MV-4-11 (cell line): Measurements from ENCODE around the gene CTCF.
"Not testable (repeated sequence)": the region's sequence is repeated elsewhere in the genome, so short reads cannot be mapped to it uniquely, and the experiment has no call there.

ENCODE experiments used
- DNase-seq: peaks from one replicate; lab custom pipeline; 2025; lab: John Stamatoyannopoulos, UW

CTCF gene, protein sequence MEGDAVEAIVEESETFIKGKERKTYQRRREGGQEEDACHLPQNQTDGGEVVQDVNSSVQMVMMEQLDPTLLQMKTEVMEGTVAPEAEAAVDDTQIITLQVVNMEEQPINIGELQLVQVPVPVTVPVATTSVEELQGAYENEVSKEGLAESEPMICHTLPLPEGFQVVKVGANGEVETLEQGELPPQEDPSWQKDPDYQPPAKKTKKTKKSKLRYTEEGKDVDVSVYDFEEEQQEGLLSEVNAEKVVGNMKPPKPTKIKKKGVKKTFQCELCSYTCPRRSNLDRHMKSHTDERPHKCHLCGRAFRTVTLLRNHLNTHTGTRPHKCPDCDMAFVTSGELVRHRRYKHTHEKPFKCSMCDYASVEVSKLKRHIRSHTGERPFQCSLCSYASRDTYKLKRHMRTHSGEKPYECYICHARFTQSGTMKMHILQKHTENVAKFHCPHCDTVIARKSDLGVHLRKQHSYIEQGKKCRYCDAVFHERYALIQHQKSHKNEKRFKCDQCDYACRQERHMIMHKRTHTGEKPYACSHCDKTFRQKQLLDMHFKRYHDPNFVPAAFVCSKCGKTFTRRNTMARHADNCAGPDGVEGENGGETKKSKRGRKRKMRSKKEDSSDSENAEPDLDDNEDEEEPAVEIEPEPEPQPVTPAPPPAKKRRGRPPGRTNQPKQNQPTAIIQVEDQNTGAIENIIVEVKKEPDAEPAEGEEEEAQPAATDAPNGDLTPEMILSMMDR

DNA sequence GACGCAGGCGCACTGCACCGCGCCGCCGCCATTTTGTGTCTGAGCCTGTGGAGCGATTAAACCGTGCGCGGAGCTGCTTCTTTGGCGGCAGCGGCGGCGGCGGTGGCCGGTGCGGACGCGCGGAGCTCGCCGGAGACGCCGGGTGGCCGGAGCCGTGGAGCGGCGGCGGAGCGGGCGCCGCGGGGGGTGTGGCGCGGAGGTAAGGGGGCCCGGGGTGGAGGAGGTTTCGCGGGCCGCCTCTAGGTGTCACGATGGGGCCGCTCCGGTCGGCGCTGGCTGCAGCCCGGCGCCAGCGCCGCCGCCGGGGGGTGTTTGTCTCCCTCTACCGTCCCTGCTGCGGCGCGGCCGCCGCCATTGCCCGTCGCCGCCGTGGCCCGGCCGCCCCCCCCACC lies at the start of gene CTCF:
Gene CTCF, plus strand, starts transcription at position 1 of the 392 bp plus-strand sequence. CDS start 48,307 bp downstream, outside the sequence.
- peak; percentile 73 for DNase-seq

DNA sequence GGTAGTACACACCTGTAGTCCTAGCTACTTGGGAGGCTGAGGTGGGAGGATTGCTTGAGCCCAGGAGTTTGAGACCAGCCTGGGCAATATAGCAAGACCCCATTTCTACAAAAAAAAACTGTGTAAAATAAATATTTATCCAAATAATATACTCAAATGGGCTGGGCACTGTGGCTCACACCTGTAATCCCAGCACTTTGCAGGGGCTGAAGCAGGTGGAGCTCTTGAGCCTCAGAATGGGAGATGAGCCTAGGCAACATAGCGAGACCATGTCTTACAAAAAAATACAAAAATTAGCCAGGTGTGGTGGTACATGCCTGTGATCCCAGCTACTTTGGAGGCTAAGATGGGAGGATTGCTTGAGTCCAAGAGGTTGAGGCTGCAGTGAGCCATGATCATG lies 48.4 kb upstream of the CTCF start:
- DNase-seq = not testable (repeated sequence)

DNA sequence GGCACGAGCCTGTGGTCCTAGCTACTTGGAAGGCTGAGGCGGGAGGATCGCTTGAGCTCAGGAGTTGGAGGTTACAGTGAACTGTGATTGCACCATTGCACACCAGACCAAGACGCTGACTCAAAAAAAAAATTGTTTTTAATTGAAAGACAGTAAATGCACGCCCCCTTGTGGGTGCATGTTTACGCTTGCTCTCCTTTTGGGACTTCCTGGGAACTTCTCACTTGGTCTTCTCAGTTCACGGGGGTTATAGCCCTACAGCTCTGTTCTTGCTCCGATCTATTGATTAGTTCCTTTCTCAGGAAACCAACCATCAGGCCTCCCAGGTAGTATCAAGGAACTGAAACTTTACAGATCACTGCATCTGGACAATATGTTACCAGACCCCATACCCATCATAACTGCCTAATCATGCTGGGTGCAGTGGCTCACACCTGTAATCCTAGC lies 47.9 kb upstream of the CTCF start:
- peak; percentile 95 for DNase-seq

DNA sequence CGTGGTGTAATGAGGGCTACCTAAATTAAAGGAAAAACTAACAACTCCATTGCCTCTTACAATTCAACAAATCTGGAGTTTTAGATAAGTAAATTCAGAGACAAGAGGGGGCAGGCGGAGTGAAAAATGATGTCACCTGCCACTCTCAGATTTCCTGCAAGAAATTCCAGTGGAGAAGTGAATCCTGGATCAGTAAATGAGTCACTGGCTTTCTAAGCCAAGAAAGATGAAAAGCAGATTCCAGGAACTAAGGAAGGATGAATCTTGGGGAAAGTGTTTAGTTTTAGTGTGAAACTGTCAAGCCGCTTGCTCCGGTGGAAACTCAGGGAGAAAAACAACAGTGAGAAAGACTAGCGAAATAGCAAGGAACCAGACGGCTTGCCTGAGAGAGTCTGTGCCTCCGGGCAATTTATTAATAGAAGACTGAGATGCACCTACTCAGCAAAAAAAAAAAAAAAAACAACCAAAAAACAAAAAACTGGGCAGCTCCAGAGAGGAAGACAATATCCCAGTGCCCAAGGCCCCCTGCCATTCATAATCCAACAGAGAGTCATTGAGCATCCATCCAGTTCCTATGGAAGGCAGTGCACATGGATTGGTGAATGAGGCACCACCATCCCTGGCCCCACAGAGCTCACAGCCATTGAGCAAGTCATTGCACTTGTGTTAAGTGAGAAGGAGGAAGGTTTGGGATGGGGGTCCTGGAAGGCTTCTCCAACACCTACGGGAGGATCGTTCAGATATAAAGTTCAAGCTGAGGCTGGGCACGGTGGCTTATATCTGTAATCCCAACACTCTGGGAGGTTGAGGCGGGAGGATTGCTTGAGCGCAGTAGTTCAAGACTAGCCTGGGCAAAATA lies 45.8 kb upstream of the CTCF start:
- no peak for DNase-seq

DNA sequence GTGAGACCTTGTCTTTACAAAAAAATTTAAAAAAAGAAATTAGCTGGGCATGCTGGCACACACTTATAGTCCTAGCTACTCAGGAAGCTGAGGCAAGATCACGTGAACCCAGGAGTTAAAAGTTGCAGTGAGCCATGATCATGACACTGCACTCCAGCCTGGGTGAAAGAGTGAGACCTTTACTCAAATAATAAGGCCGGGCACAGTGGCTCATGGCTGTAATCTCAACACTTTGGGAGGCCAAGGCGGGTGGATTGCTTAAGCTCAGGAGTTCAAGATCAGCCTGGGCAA lies 45.2 kb upstream of the CTCF start:
- no peak for DNase-seq

DNA sequence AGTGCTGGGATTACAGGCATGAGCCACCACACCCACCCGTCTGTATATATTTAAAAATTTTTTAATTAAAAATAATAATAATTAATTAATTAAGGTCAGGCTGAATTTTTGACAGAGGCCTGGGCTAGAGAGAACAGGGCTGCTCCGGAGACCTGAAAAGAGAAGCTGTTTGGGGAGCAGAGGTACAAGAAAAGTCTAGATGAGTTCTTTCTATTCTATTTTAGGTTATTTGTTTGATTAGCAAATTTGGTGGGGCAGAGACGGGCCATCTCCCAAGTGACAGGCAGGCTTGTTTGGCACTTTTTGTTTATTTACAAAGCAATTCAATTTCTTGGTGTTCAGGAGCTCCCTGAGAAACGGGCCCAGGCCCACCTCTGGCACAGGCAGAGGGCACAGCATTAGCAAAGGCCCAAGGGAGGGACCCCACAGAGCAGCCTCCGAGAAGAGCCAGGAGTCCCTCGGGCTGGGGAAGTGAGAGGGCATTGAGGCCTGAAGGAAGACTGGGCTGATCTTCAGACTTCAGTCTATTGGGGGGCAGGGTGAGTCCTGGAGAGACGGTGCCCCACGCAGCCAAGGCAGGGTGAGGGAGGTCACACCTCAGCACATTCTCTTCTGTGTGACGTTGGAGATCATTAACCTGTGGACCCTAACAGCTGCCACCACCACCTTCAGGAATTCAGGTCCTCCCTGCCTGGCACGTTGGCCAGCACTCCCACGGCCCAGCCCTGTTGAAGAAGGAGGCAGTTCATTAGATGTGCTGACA lies 44.5 kb upstream of the CTCF start:
- no peak for DNase-seq

DNA sequence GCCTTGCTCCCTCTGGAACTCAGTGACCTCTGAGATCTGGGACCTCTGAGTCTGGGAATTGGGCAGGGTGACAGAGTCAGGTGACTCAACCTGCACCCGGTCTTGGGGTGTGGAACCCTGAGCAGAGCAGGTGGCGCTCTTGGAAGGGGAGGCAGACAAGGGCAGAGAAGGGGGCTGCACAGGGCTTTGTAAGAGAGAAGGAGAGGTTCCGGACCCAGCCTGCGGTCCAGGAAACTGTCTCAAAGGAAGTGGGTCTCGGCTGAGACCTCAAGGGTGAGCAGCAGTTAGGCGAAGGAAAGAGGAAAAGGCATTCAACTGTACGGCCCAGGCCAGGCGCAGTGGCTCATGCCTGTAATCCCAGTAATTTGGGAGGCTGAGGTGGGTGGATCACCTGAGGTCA lies 43.6 kb upstream of the CTCF start:
- no peak for DNase-seq

DNA sequence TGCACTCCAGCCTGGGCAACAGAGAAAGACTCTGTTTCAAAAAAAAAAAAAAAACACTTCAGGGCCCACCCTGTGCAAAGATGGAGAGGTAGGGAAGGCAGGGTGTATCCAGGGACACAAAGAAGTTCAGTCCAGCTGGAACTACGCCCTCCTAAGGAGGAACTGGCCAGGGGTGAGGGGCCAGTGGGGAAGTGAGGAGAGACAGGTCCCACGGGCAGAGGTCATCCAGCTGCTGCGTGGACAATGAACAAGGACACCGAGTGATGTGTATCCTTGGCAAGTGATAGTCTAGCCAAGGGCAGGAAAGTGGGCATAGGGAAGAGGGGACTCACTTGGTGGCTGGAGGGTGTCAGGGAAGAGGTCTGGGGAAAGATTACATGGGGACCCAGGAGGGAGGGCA lies 43.1 kb upstream of the CTCF start:
- no peak for DNase-seq

DNA sequence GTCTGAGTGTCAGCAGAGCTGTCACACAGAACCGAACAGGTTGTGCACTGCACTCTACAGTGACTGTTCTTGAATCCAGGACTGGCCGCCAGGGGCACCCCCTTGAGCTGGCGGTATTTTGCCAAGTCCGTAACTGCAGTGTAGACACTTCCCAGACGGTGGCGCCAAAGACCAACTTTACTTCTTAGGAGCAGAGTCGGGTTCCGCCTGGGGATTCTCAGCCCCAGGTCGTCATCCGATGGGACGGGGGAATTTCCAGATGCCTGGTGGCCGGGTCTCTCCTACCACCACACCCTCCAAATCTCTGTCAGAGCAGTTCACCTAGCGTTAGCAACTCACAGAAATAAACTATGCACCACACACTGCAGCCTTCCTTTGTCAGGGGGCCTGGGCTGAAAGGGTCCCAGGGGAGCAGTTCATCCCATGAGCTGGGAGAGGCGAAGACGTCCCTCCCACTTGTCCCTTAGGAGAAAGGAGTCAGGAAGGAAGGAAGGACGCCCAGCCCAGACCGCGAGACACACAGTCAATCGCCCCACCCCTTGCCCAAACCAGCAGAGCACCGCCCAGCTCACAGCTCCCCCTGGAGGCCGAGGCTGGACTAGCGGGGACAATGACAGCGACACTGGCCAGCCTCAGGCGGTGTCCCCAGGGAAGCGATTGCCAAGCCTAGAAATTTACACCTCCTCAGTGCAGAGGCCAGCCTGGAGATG lies 41.1 kb upstream of the CTCF start:
- DNase-seq = peak; percentile 95

DNA sequence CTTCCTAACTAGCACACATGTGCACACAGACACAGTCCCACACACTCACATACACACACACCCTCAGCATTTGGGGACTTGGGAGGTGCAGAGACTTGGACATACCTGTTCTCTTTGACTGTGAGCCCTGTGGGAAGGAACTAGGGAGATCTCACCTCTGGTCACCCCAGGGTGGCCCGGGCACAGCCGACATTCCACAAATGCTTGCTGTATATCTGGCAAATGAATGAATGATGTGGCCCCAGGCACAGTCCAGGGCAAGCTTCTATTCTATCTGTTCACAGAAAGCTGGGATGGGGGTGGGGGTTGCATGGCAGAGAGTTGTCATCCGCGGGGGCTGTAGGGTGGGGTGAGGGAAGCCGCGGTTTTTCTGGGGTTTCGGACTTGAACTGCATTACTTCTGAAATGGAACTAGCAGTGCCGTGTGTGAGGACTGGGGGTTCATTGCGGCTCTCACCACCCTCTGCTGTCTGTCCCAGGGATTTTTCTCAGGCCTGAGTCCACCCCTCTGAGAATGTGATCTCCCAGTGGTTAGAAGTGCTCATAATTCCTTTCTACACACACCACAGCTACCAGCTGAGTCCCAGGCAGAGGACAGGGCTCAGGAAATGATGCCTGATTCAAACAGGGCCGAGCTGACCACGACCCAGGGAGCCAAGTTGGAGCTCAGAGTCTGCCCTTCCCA lies 37.0 kb upstream of the CTCF start:
- DNase-seq = peak; percentile 75

DNA sequence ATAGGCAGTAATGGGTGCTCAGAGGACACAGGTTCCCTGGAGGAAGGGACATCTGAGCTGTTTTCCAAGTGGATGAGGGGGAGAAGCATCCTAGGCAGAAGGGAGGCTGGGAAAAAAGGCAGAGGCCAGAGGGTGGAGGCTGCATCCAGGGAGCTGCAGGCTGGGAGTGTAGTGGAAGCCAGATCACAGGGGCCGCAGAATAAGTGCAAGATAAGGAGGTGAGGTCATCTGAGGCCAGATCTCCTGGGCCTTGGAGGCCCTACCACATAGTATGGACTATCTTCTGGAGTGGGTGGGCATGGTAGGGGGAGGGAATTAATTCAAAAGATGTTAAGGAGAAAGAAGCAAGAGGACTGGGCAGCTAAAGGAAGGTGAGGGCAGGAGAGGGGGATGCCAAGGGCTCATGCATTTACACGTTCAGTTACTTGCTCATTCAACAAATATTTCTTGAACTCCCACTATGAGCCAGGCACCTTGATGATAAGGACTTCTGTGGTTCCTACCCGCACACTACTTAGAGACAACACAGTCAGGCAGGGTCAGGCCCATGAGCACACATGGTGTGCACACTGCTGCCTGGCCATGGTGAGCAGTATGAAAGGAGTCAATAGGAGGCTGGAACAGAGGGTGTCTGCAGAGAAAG lies 36.1 kb upstream of the CTCF start:
- no peak for DNase-seq

DNA sequence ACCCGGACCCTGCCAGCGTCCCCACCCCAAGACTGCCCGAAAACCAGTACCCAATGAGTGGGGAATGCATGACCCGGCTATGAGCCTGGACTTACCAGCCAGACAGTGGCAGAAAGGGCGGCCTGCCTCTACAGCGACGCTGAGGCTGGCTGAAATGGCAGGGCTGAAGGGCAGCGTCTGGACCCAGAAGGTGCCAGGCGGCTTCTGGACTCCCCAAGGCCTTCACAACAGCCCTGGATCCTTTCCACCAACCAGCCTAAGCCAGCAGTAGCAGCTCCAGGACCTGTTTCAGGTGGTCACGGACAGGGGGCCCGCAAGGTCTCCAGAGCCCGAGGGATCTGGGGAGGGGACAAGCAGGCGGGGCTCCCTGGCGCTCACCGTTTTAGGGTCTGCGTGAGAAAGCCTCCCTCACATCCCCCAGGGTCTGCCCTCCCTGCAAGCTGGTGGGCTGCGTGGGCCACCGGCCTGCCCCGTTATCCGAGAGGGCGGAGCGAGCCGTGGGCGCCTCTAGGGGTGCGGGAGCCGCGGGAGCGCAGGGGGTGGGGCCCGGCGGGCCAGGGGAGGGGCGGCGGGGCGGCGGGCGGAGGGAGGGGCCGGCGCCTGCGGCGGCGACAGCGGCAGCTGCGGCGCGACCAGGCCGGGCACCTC lies 34.0 kb upstream of the CTCF start, which contains the start of gene RIPOR1:
Gene RIPOR1, plus strand, starts transcription at position 608 of the 648 bp plus-strand sequence. CDS start 9,618 bp downstream, outside the sequence.
- DNase-seq = no peak

DNA sequence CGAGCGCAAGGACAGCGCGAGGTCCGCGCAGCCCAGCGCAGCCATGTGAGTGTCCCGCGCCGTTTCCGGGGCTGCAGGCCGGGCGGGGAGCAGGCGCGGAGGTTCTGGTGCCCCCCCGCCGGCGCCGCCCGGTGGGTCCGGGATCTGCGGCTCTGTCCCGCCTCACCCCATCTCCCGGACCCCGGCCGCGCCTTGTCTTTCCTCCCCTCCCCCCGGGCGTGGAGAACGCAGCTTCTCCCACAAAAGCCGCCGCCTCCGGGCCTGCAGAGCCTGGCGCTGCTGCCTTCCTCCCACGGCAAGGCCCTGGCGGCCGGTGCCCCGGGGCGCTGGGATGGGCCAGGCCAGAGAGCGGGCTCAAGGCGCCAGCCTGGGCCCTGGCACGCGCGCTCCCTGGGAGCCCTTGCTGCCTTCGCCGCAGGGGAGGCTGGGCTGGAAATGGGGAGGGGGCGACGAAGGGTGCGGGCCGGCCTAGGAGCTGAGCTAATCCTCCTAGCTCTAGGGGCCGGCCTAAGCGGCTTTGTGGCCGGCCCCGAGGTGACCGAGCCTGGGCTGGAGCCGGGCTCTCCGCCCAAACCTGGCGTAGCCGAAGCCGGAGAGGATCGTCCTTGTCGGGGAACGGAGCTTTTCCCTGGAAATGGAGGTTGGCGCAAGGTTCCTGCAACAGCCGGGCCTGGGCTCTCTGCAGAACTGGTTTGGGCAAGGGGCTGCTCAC lies 33.3 kb upstream of the CTCF start:
- no peak for DNase-seq

DNA sequence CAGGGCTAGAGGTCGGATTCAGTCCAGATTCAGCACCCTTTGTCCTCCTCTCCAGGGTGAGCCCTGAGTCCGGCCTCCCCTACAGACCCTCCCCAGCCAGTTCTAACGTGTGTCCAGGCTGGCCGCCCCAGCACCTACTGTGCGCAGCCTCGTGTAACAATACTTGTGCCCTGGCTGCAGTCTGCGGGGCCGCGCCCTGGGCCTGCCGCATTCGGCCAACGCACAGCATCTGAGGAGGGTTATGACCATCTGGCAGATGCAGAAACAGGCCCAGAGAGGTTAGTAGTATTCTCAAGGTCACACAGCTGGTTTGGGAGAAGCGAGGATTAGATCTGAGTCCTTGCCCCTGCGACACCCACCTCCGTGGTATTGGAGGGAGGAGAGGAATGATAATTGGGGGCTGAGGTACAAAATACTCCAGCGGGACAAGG lies 32.7 kb upstream of the CTCF start:
- no peak for DNase-seq

DNA sequence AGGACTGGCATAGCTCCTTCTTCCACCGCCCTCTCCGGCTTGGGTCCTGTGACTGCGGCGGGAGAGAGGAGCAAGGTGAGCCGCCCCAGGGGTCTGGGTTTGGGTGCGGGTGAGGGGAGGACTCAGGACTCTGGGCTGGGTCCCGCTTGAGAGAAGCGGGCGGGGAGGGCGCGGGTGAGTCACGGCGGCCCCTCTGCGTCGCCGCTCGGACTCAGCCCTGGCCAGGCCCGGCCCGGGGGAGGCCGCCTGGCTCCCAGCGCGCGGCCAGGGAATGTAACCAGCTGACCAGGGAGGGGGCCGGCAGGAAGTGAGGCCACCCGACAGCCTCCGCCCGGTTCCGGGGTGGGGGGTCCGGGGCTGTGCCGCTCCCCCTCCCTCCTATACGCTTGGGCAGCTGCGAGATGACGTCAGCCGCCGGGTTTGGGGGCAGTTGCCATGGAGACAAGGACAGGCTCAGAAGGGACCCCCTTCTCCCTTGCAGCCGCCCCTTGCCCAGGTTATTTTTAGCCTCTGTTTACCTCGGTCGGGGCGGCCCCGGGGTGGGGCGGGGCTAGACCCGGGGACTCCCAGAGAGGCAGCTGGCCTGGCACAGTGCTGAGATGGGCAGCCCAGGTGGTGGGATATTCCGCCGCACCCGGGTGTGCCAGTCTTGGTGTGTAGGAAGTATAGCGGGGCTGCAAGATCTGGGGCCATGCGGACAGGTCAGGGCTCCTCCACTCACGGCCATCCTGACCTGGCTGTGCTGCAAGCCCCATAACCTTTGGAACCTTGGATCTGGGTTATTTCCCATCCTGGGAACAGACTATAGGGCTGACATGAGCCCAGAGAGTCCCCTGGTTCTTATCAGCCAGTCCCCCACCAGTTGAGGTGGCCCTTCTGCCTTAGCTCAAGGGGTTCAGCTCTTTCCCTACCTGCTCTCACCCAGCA lies 32.0 kb upstream of the CTCF start:
- no peak for DNase-seq

DNA sequence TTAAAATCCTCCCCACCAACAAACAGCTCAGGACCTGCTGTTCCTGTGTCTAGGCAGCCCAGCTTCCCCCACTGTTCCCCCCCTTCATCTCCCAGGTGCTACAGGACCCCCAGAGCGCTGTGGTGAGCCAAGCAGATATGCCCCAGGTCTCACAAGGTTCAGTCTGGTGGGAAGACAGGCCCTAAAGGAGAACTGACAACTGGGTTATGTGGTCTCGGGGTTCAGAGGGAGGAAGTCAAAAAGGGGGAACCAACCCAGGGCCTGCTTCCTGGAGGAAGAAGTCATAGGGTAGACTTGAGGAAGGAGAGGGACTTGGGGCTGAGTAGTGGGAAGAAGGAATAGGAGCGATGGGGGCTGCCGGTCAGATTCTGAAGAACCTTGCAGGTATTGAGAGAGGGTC lies 31.1 kb upstream of the CTCF start:
- DNase-seq = peak; percentile 90

DNA sequence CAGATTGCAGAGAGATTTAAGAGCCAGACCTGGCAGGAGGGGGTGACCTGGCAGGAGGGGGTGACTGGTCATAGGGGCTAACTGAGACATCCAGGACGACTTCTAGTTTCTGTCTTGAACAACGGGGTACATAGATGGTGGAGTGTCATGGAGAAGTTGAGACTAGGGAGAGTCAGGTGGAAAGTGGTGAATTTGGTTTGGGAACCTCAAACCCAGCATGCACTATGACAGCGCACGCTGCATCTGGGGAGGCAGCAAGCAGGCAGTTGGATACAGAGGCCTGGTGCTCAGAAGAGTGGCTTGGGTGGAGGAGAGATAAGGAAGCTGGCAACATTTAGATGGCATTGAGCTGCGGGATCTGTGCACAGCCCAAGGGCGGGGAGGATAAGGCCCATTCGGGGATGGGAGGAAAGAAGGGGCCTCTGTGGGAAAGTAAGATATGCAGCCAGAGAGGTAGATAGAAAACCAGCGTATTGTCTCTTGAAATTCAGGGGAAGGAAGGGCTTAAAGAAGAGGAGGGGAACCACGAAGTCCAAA lies 29.2 kb upstream of the CTCF start:
- DNase-seq = no peak
